ENCODE data around the gene PKP3. TPM values are rescaled to one million over a fixed set of nuclear protein-coding genes. Genes with fewer than 3 reads are reported as not detected.

Gene PKP3
- total RNA-seq, 1 experiment from 2014 or later, result 177 TPM

DNA sequence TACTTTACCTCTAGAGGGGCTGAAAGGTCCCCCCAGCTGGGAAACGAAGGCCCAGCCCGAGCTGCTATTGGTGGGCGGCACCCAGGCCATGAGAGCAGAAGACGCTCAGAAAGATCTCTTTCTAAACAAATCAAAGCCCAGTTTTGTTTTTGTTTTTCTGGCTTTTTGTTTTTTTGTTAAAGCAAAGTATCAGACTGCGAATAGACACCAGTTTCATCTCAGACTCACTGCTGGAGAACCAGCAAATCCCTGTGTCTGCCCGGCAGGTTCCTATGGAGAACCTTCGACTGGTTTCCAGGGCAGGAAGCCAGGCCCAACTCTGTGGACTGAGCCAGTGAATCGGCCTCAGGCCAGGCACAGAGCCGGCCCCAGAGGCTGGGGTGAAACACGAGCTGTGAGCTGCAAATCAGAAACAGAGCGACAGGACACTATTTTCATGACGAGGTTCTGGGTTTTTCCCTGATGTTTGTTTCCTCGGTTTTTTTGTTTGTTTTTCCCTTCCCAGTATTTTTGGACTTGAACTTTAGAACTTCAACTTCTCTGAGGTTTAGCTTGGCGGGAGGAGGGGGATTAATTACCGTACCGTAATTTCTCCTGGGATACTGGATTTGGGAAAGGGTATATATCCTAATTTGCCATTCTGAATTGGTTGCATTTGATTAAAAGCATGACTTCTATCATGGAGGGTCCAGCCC lies 40.7 kb upstream of the PKP3 start:
- intact Hi-C loops (cut with micrococcal nuclease), result no loop called here
- BruUV-seq (replicated peaks), result no TSS peak
- peak; percentile 57 for DNase-seq (ENCODE audit: unreplicated experiment)
- peaks cover 36% of the 10 kb centered on the region for H3K4me1 Mint-ChIP-seq (ENCODE audit: insufficient read depth, unreplicated experiment)
- H3K36me3 Mint-ChIP-seq (ENCODE audit: insufficient read depth, unreplicated experiment), result peaks cover 7% of the 10 kb centered on the region
- H3K9me3 Mint-ChIP-seq (ENCODE audit: unreplicated experiment), result no peaks in the 10 kb centered on the region
- TF ChIP-seq, protein P1, sequence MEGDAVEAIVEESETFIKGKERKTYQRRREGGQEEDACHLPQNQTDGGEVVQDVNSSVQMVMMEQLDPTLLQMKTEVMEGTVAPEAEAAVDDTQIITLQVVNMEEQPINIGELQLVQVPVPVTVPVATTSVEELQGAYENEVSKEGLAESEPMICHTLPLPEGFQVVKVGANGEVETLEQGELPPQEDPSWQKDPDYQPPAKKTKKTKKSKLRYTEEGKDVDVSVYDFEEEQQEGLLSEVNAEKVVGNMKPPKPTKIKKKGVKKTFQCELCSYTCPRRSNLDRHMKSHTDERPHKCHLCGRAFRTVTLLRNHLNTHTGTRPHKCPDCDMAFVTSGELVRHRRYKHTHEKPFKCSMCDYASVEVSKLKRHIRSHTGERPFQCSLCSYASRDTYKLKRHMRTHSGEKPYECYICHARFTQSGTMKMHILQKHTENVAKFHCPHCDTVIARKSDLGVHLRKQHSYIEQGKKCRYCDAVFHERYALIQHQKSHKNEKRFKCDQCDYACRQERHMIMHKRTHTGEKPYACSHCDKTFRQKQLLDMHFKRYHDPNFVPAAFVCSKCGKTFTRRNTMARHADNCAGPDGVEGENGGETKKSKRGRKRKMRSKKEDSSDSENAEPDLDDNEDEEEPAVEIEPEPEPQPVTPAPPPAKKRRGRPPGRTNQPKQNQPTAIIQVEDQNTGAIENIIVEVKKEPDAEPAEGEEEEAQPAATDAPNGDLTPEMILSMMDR (IDR thresholded peaks at IDR 0.05; ENCODE audit: unreplicated experiment), result no peak
- no peaks in the 10 kb centered on the region for H3K27me3 Mint-ChIP-seq (ENCODE audit: insufficient read depth, unreplicated experiment)
- CTCF ChIA-PET, result interaction anchor here (0.9 to 1.1 kb wide), 2 partner anchors 10 to 13 kb away, joined by 3 to 5 read pairs; no protein-coding TSS in a partner anchor
- POLR2A ChIA-PET, result interaction anchor here (0.6 to 1.7 kb wide), 5 partner anchors 34 to 119 kb away, joined by 3 to 4 read pairs (median 3); partner anchors contain the start of gene PSMD13
- H3K27ac Mint-ChIP-seq (ENCODE audit: low read depth, unreplicated experiment), result peak overlapping the region; percentile 83
- H3K4me3 Mint-ChIP-seq (ENCODE audit: unreplicated experiment), result no peak overlapping the region

GRCh38 chr11:355581-356458 lies 38.2 kb upstream of the PKP3 start:
- DNase-seq (ENCODE audit: unreplicated experiment), result peak; percentile 94
- Mint-ChIP-seq H3K36me3 (ENCODE audit: insufficient read depth, unreplicated experiment) (peaks cover 7% of the 10 kb centered on the region), H3K4me1 (ENCODE audit: insufficient read depth, unreplicated experiment) (peaks cover 28% of the 10 kb centered on the region), H3K27me3 (ENCODE audit: insufficient read depth, unreplicated experiment) (peaks cover 11% of the 10 kb centered on the region), H3K27ac (ENCODE audit: low read depth, unreplicated experiment) (peak overlapping the region; percentile 62), H3K4me3 (ENCODE audit: unreplicated experiment) (peak overlapping the region; percentile 35), H3K9me3 (ENCODE audit: unreplicated experiment) (no peaks in the 10 kb centered on the region)
- intact Hi-C loops (cut with micrococcal nuclease), result loop anchor here (1.0 kb wide), 1 partner anchor 48 kb away; no protein-coding TSS in a partner anchor
- TF ChIP-seq, protein P1 (IDR thresholded peaks at IDR 0.05; ENCODE audit: unreplicated experiment), result no peak
- TSS peak; percentile 96 for BruUV-seq (replicated peaks)
- CTCF ChIA-PET, result interaction anchor here (0.6 to 1.8 kb wide), 14 partner anchors 8 to 148 kb away, joined by 3 to 10 read pairs (median 4); partner anchors contain the start of genes IFITM3 and RIC8A
- POLR2A ChIA-PET, result interaction anchor here (0.6 to 2.5 kb wide), 15 partner anchors 16 to 453 kb away, joined by 3 to 32 read pairs (median 10); partner anchors contain the start of genes BET1L, IFITM2, PKP3 and PSMD13

GRCh38 chr11:356610-357009 lies 37.4 kb upstream of the PKP3 start:
- Mint-ChIP-seq H3K4me1 (ENCODE audit: insufficient read depth, unreplicated experiment) (peaks cover 22% of the 10 kb centered on the region), H3K27me3 (ENCODE audit: insufficient read depth, unreplicated experiment) (peaks cover 11% of the 10 kb centered on the region), H3K36me3 (ENCODE audit: insufficient read depth, unreplicated experiment) (peaks cover under 1% of the 10 kb centered on the region), H3K9me3 (ENCODE audit: unreplicated experiment) (no peaks in the 10 kb centered on the region), H3K27ac (ENCODE audit: low read depth, unreplicated experiment) (no peak overlapping the region), H3K4me3 (ENCODE audit: unreplicated experiment) (no peak overlapping the region)
- ChIA-PET POLR2A (interaction anchor here (0.6 to 2.5 kb wide), 9 partner anchors 33 to 149 kb away, joined by 3 to 32 read pairs (median 20); partner anchors contain the start of genes BET1L, IFITM2, PSMD13 and PTDSS2), CTCF (interaction anchor here (0.6 to 1.8 kb wide), 2 partner anchors 33 to 52 kb away, joined by 3 to 10 read pairs; no protein-coding TSS in a partner anchor)
- DNase-seq (ENCODE audit: unreplicated experiment), result no peak
- no TSS peak for BruUV-seq (replicated peaks)
- intact Hi-C loops (cut with micrococcal nuclease), result loop anchor here (1.0 kb wide), 1 partner anchor 48 kb away; no protein-coding TSS in a partner anchor
- TF ChIP-seq, protein P1 (IDR thresholded peaks at IDR 0.05; ENCODE audit: unreplicated experiment), result no peak
